Vagina (tissue), 2 donors: ENCODE results near the gene GATA6. TPM values are rescaled to one million over a fixed set of nuclear protein-coding genes. Genes with fewer than 3 reads are reported as not detected.

ENCODE experiments used
- DNase-seq, 2 donors: peaks; one replicate each; pipeline ENCODE4 v3.0.0-alpha.2; 2017; ENCODE audit errors: extremely low spot score in 2 of 2
- H3K27ac ChIP-seq: fragments of 200-600 bp; sonication (generic); one replicate; pipeline ENCODE4 v1.5.1; 2019
- H3K27me3 ChIP-seq: fragments of 200-600 bp; sonication (generic); one replicate; pipeline ENCODE4 v1.5.1; 2019
- H3K36me3 ChIP-seq, 2 donors: fragments of 200-600 bp; sonication (generic); one replicate each; pipeline ENCODE4 v1.5.1; 2017 to 2019
- H3K4me1 ChIP-seq: fragments of 200-600 bp; sonication (generic); one replicate; pipeline ENCODE4 v1.5.1; 2019
- H3K4me3 ChIP-seq, 2 donors: fragments of 200-600 bp; sonication (generic); 1 replicate in 1 of 2; 2 replicates in 1 of 2; pipeline ENCODE4 v1.5.1; 2016 to 2019
- H3K9me3 ChIP-seq: fragments of 200-600 bp; sonication (generic); one replicate; pipeline ENCODE4 v1.5.1; 2019
- CTCF ChIP-seq, 3 experiments: fragments of 450-650 bp in 2 of 3; fragments of 200-600 bp in 1 of 3; sonication (generic) in 1 of 3; IDR thresholded peaks; one replicate each; pipeline ENCODE4 v1.5.1; 2017 to 2019; ENCODE audit warnings: antibody characterized with exemption in 3 of 3, mild to moderate bottlenecking in 2 of 3, moderate library complexity in 2 of 3
- POLR2A ChIP-seq, 2 donors: fragments of 450-650 bp; IDR thresholded peaks; one replicate each; pipeline ENCODE4 v1.6.1; 2017; ENCODE audit warnings: antibody characterized with exemption in 2 of 2, mild to moderate bottlenecking in 2 of 2, moderate library complexity in 2 of 2
- POLR2AphosphoS5 ChIP-seq, 2 donors: sonication (generic); formaldehyde crosslinking; IDR thresholded peaks; one replicate each; pipeline ENCODE4 v1.9.0; 2017; ENCODE audit warnings: antibody characterized with exemption in 2 of 2, mild to moderate bottlenecking in 2 of 2, low read depth in 1 of 2; ENCODE audit not compliant: insufficient read depth in 1 of 2
- intact Hi-C: fragments of 100-400 bp; cut with DNase I; formaldehyde crosslinking; loops from one replicate; pipeline ENCODE4 v1.15.1; 2023
- total RNA-seq: library from RNA; depleted of rRNA; stranded (reverse); fragments of >200 nt; gene quantifications from one replicate; pipeline ENCODE4 v1.2.3, GENCODE V29; 2016

The GATA6 gene
- total RNA-seq, 1 donor from 2014 or later, result 9.8 TPM

GRCh38 chr18:22168360-22168921 is 948 bp upstream of the GATA6 start:
- no peaks in the 10 kb centered on the region for H3K9me3 ChIP-seq
- peak overlapping the region; percentile 66 to 68 for H3K4me3 ChIP-seq
- intact Hi-C loops, result loop anchor here (5.0 kb wide), 1 partner anchor 394 kb away; no protein-coding TSS in a partner anchor
- no peak for TF ChIP-seq CTCF (IDR thresholded peaks at IDR 0.05)
- TF ChIP-seq POLR2AphosphoS5 (IDR thresholded peaks at IDR 0.05; ENCODE audit: insufficient read depth in 1 of 2, low read depth in 1 of 2), result no peak
- no peak for TF ChIP-seq POLR2A (IDR thresholded peaks at IDR 0.05)
- H3K27me3 ChIP-seq, result peaks cover 10% of the 10 kb centered on the region
- peaks cover 40% of the 10 kb centered on the region for H3K4me1 ChIP-seq
- no peaks in the 10 kb centered on the region for H3K36me3 ChIP-seq
- no peak overlapping the region for H3K27ac ChIP-seq
- no peak for DNase-seq

- peak overlapping the region; percentile 80 for H3K27ac ChIP-seq
- no peaks in the 10 kb centered on the region for H3K36me3 ChIP-seq
- intact Hi-C loops, result loop anchor here (2.0 to 10.0 kb wide), 3 partner anchors 179 to 392 kb away; no protein-coding TSS in a partner anchor
- H3K9me3 ChIP-seq, result no peaks in the 10 kb centered on the region
- no peak for DNase-seq
- peak overlapping the region; percentile 66 to 68 for H3K4me3 ChIP-seq
- H3K27me3 ChIP-seq, result peaks cover 10% of the 10 kb centered on the region
- H3K4me1 ChIP-seq, result peaks cover 40% of the 10 kb centered on the region
- TF ChIP-seq POLR2AphosphoS5 (IDR thresholded peaks at IDR 0.05; ENCODE audit: insufficient read depth in 1 of 2, low read depth in 1 of 2) (no peak), POLR2A (IDR thresholded peaks at IDR 0.05) (no peak), CTCF (IDR thresholded peaks at IDR 0.05) (no peak)
Measured at GRCh38 chr18:22169889-22170420, 566 bp downstream of the GATA6 start.

GRCh38 chr18:22170421-22171257 is 1.2 kb downstream of the GATA6 start:
- Histone ChIP-seq H3K27me3 (peaks cover 9% of the 10 kb centered on the region), H3K9me3 (no peaks in the 10 kb centered on the region), H3K4me1 (peaks cover 40% of the 10 kb centered on the region), H3K27ac (peak overlapping the region; percentile 80), H3K4me3 (peak overlapping the region; percentile 66 to 68), H3K36me3 (no peaks in the 10 kb centered on the region)
- peak in 1 of 2 donors; percentile 35 for TF ChIP-seq POLR2AphosphoS5 (IDR thresholded peaks at IDR 0.05; ENCODE audit: insufficient read depth in 1 of 2, low read depth in 1 of 2)
- no peak for TF ChIP-seq CTCF (IDR thresholded peaks at IDR 0.05)
- intact Hi-C loops, result loop anchor here (2.0 to 10.0 kb wide), 2 partner anchors 178 to 294 kb away; no protein-coding TSS in a partner anchor
- peak in 1 of 2 donors; percentile 87 for DNase-seq

GRCh38 chr18:22171258-22172119 is 2.1 kb downstream of the GATA6 start:
- H3K27me3 ChIP-seq, result peaks cover 4% of the 10 kb centered on the region
- intact Hi-C loops, result loop anchor here (2.0 to 10.0 kb wide), 2 partner anchors 177 to 293 kb away; no protein-coding TSS in a partner anchor

More at GRCh38 chr18:22171258-22172119, 2.1 kb downstream of the GATA6 start:
- peak overlapping the region; percentile 66 to 68 for H3K4me3 ChIP-seq
- no peak for TF ChIP-seq CTCF (IDR thresholded peaks at IDR 0.05)
- no peak for TF ChIP-seq POLR2AphosphoS5 (IDR thresholded peaks at IDR 0.05; ENCODE audit: insufficient read depth in 1 of 2, low read depth in 1 of 2)
- no peak for TF ChIP-seq POLR2A (IDR thresholded peaks at IDR 0.05)
- H3K9me3 ChIP-seq, result no peaks in the 10 kb centered on the region
- DNase-seq, result no peak
- H3K4me1 ChIP-seq, result peaks cover 34% of the 10 kb centered on the region
- no peaks in the 10 kb centered on the region for H3K36me3 ChIP-seq
- H3K27ac ChIP-seq, result peak overlapping the region; percentile 80
